H1 (cell line): Measurements from ENCODE around the gene DCUN1D3. TPM values are rescaled to one million over a fixed set of nuclear protein-coding genes. Genes with fewer than 3 reads are reported as not detected.

Experiments used
- CTCF ChIA-PET: fragments of 300-600 bp; sonication (Branson Sonifier 250); formaldehyde crosslinking; loops from one replicate; lab custom pipeline; 2021; ENCODE audit not compliant: partially characterized antibody; lab: Charles Lee
- POLR2A ChIA-PET: fragments of 300-600 bp; sonication (Branson Sonifier 250); formaldehyde crosslinking; loops from one replicate; lab custom pipeline; 2021; ENCODE audit warnings: inconsistent platforms; ENCODE audit not compliant: partially characterized antibody; lab: Charles Lee
- DNase-seq, 2 experiments: peaks; one replicate each; pipeline versions ENCODE4 v3.0.0 to v3.0.0-alpha.2; 2010 to 2022; ENCODE audit warnings: low spot score in 2 of 2, low read depth in 1 of 2, mixed read lengths in 1 of 2
- FAIRE-seq: peaks from 2 replicates; lab custom pipeline; 2011; peaks lifted over from hg19 to GRCh38; lab: Jason Lieb, UNC
- H2AFZ ChIP-seq: 2 replicates; pipeline ENCODE4 v1.8.1; 2012; ENCODE audit warnings: low read length, inconsistent platforms
- H2AK5ac ChIP-seq: 2 replicates; pipeline ENCODE4 v1.6.1; 2013; ENCODE audit warnings: low read depth, low read length
- H2BK120ac ChIP-seq: replicated peaks from 2 replicates; pipeline ENCODE3; 2013; ENCODE audit warnings: low read depth, low read length, inconsistent platforms
- H2BK12ac ChIP-seq: 2 replicates; pipeline ENCODE4 v1.6.1; 2013; ENCODE audit warnings: low read depth, low read length
- H2BK15ac ChIP-seq: 2 replicates; pipeline ENCODE4 v1.6.1; 2013; ENCODE audit warnings: low read length
- H2BK20ac ChIP-seq: 2 replicates; pipeline ENCODE4 v1.6.1; 2013; ENCODE audit warnings: low read length
- H2BK5ac ChIP-seq: 2 replicates; pipeline ENCODE4 v1.6.1; 2013; ENCODE audit warnings: low read depth, low read length
- H3K14ac ChIP-seq: 2 replicates; pipeline ENCODE4 v1.6.1; 2013; ENCODE audit warnings: inconsistent platforms; ENCODE audit not compliant: insufficient read length
- H3K18ac ChIP-seq: 2 replicates; pipeline ENCODE4 v1.6.1; 2013; ENCODE audit warnings: low read length; ENCODE audit errors: extremely low read depth
- H3K23ac ChIP-seq: 2 replicates; pipeline ENCODE4 v1.6.1; 2013; ENCODE audit warnings: inconsistent platforms; ENCODE audit not compliant: insufficient read length
- H3K23me2 ChIP-seq: 2 replicates; pipeline ENCODE4 v1.6.1; 2013; ENCODE audit warnings: low read depth, low read length
- H3K27ac ChIP-seq: 2 replicates; pipeline ENCODE4 v1.6.1; 2011; ENCODE audit warnings: low read depth, low read length, inconsistent platforms
- H3K27me3 ChIP-seq, 4 experiments: replicated peaks in 1 of 4; 1 replicate in 1 of 4; 2 replicates in 3 of 4; pipeline versions ENCODE4 v1.6.1 to v1.8.1; 2011 to 2013; ENCODE audit warnings: low read length in 3 of 4, mild to moderate bottlenecking in 3 of 4, inconsistent platforms in 2 of 4, mixed read lengths in 2 of 4, moderate library complexity in 1 of 4; ENCODE audit not compliant: control insufficient read depth in 3 of 4, insufficient read depth in 3 of 4; ENCODE audit errors: extremely low read depth in 1 of 4
- H3K36me3 ChIP-seq, 4 experiments: 2 replicates each; pipeline versions ENCODE4 v1.6.1 to v1.8.1; 2011 to 2013; ENCODE audit warnings: mild to moderate bottlenecking in 4 of 4, low read length in 3 of 4, moderate library complexity in 2 of 4, control low read depth in 1 of 4, inconsistent platforms in 1 of 4; ENCODE audit not compliant: insufficient read depth in 4 of 4, control insufficient read depth in 2 of 4
- H3K4ac ChIP-seq: replicated peaks from 2 replicates; pipeline ENCODE3; 2013; ENCODE audit warnings: low read length, low read depth, mixed read lengths, inconsistent platforms; ENCODE audit not compliant: insufficient read length
- H3K4me1 ChIP-seq, 4 experiments: replicated peaks in 1 of 4; 1 replicate in 1 of 4; 2 replicates in 3 of 4; pipeline versions ENCODE4 v1.6.1 to v1.8.1; 2011 to 2013; ENCODE audit warnings: low read length in 3 of 4, inconsistent platforms in 2 of 4, mixed read lengths in 1 of 4; ENCODE audit not compliant: insufficient read depth in 4 of 4, control insufficient read depth in 3 of 4
- H3K4me2 ChIP-seq, 2 experiments: 2 replicates each; pipeline versions ENCODE4 v1.6.1 to v1.8.1; 2011 to 2013; ENCODE audit warnings: low read depth in 2 of 2, low read length in 2 of 2, control low read depth in 1 of 2, inconsistent platforms in 1 of 2, mild to moderate bottlenecking in 1 of 2; ENCODE audit not compliant: insufficient read depth in 1 of 2
- H3K4me3 ChIP-seq, 4 experiments: fragments of 200-600, 300-600 bp in 1 of 4; sonication (generic), shearing (Covaris generic), sonication (Bioruptor Twin) in 1 of 4; 2 replicates each; pipeline versions ENCODE4 v1.5.1 to v1.8.1; 2011 to 2016; ENCODE audit warnings: low read length in 4 of 4, low read depth in 3 of 4, control low read depth in 2 of 4, inconsistent platforms in 2 of 4, mild to moderate bottlenecking in 2 of 4, mixed read lengths in 1 of 4, moderate library complexity in 1 of 4; ENCODE audit not compliant: insufficient read depth in 2 of 4; ENCODE audit errors: extremely low read depth in 1 of 4
- H3K56ac ChIP-seq: replicated peaks from 2 replicates; pipeline ENCODE3; 2013; ENCODE audit warnings: low read depth, mild to moderate bottlenecking, mixed read lengths, low read length, inconsistent platforms; ENCODE audit not compliant: insufficient read length
- H3K79me1 ChIP-seq: 2 replicates; pipeline ENCODE4 v1.6.1; 2013; ENCODE audit warnings: low read depth, low read length, control low read depth
- H3K79me2 ChIP-seq, 2 experiments: 2 replicates each; pipeline versions ENCODE4 v1.6.1 to v1.8.1; 2012 to 2013; ENCODE audit warnings: low read length in 2 of 2, mild to moderate bottlenecking in 2 of 2, inconsistent platforms in 1 of 2; ENCODE audit not compliant: insufficient read depth in 2 of 2, control insufficient read depth in 1 of 2
- H3K9ac ChIP-seq, 4 experiments: replicated peaks in 1 of 4; 1 replicate in 1 of 4; 2 replicates in 3 of 4; pipeline versions ENCODE4 v1.6.1 to v1.8.1; 2011 to 2013; ENCODE audit warnings: low read depth in 3 of 4, low read length in 3 of 4, control low read depth in 2 of 4, mild to moderate bottlenecking in 2 of 4, moderate library complexity in 2 of 4, inconsistent platforms in 1 of 4; ENCODE audit errors: extremely low read depth in 1 of 4
- H3K9me3 ChIP-seq, 2 experiments: 2 replicates each; pipeline versions ENCODE4 v1.6.1 to v1.8.1; 2012 to 2013; ENCODE audit warnings: mild to moderate bottlenecking in 2 of 2, moderate library complexity in 2 of 2, control low read depth in 1 of 2, inconsistent platforms in 1 of 2, low read depth in 1 of 2, low read length in 1 of 2, mixed read lengths in 1 of 2; ENCODE audit not compliant: insufficient read depth in 2 of 2
- H4K20me1 ChIP-seq, 2 experiments: replicated peaks in 1 of 2; 2 replicates each; pipeline versions ENCODE3 to v1.8.1; 2011 to 2013; ENCODE audit warnings: inconsistent platforms in 2 of 2, low read length in 2 of 2, mild to moderate bottlenecking in 1 of 2; ENCODE audit not compliant: insufficient read depth in 2 of 2, control insufficient read depth in 1 of 2
- H4K5ac ChIP-seq: 2 replicates; pipeline ENCODE4 v1.6.1; 2013; ENCODE audit warnings: low read length, low read depth, mixed read lengths, inconsistent platforms; ENCODE audit not compliant: insufficient read length
- H4K8ac ChIP-seq: 2 replicates; pipeline ENCODE4 v1.8.0; 2013; ENCODE audit warnings: mild to moderate bottlenecking, moderate library complexity, low read length, inconsistent platforms; ENCODE audit not compliant: insufficient read depth; ENCODE audit errors: extremely low read depth
- H4K91ac ChIP-seq: replicated peaks from 2 replicates; pipeline ENCODE3; 2013; ENCODE audit warnings: low read length, mixed read lengths, inconsistent platforms; ENCODE audit not compliant: insufficient read length
- EZH2 ChIP-seq: fragments of 200-600 bp; sonication (generic); IDR thresholded peaks from 2 replicates; pipeline ENCODE4 v1.7.1; 2012; ENCODE audit warnings: low read depth, mild to moderate bottlenecking, moderate library complexity, low read length, inconsistent platforms; ENCODE audit not compliant: severe bottlenecking
- HDAC6 ChIP-seq: IDR thresholded peaks from one replicate; pipeline ENCODE4 v1.7.1; 2012; ENCODE audit warnings: low read depth, mild to moderate bottlenecking, inconsistent platforms, low read length, moderate library complexity
- KDM1A ChIP-seq: fragments of 200-600, 300-600 bp; sonication (generic); IDR thresholded peaks from 2 replicates; pipeline ENCODE4 v1.7.1; 2016; ENCODE audit warnings: mild to moderate bottlenecking, low read length, borderline replicate concordance
- MAFK ChIP-seq: IDR thresholded peaks from 2 replicates; pipeline ENCODE4 v1.6.1; 2012; ENCODE audit warnings: low read depth, mild to moderate bottlenecking, improper control_type of control experiment, low read length
- SIN3A ChIP-seq, 2 experiments: IDR thresholded peaks in 1 of 2; conservative IDR thresholded peaks in 1 of 2; 2 replicates each; pipeline ENCODE4 v1.6.1; 2011 to 2012; ENCODE audit warnings: low read length in 2 of 2, improper control_type of control experiment in 1 of 2, low read depth in 1 of 2, mild to moderate bottlenecking in 1 of 2
- SIRT6 ChIP-seq: IDR thresholded peaks from one replicate; pipeline ENCODE4 v1.7.1; 2012; ENCODE audit warnings: low read length, inconsistent platforms
- SP1 ChIP-seq: IDR thresholded peaks from 2 replicates; pipeline ENCODE4 v1.6.1; 2011; ENCODE audit warnings: low read depth, low read length
- TCF12 ChIP-seq: IDR thresholded peaks from 2 replicates; pipeline ENCODE4 v1.6.1; 2011; ENCODE audit warnings: low read depth, mild to moderate bottlenecking, low read length
- WGBS, 2 experiments: shearing (Covaris generic) in 1 of 2; methylation state at CpG; one replicate each; pipeline versions ENCODE4 v1.1.6 to v1.1.7; 2013 to 2015; ENCODE audit warnings: low lambda C conversion rate in 2 of 2, mixed read lengths in 2 of 2, inconsistent platforms in 1 of 2, low coverage in 1 of 2, missing lambda C conversion rate in 1 of 2; ENCODE audit not compliant: insufficient replicate concordance in 2 of 2, insufficient coverage in 1 of 2, insufficient read length in 1 of 2; ENCODE audit errors: extremely low coverage in 1 of 2, missing lambda C conversion rate in 1 of 2; 5-methylcytosine and 5-hydroxymethylcytosine counted together
- polyA plus RNA-seq, 7 experiments: library from polyadenylated mRNA; depleted of rRNA in 3 of 7; stranded (reverse) in 5 of 7; unstranded in 2 of 7; fragments of >200 nt in 5 of 7; fragments of 200-250 nt in 2 of 7; gene quantifications; 1 replicate in 5 of 7; 2 replicates in 1 of 7; 4 replicates in 1 of 7; pipeline versions ENCODE4 v1.2.1 to v1.2.3, GENCODE V29; 2011 to 2013; ENCODE audit warnings: missing spikeins in 2 of 7, mixed read lengths in 2 of 7
- total RNA-seq: library from RNA; stranded (reverse); fragmentation: NEBNext Ultra II Directional; extraction: Animal tissue kit (Norgen Biotek cat#: 25700); gene quantifications from 2 replicates; pipeline ENCODE4 v1.2.1, GENCODE V29; 2021
- TF ChIP-seq, protein P1 (sequence below): IDR thresholded peaks from 2 replicates; pipeline ENCODE4 v1.6.1; 2011; ENCODE audit warnings: low read length, improper control_type of control experiment

The DCUN1D3 gene
- total and polyA plus RNA-seq, 2 of the 8 experiments (the other 6 are each of a cell fraction or from before 2014, with no cell fraction given) = 3.5 to 18.2 TPM

DNA sequence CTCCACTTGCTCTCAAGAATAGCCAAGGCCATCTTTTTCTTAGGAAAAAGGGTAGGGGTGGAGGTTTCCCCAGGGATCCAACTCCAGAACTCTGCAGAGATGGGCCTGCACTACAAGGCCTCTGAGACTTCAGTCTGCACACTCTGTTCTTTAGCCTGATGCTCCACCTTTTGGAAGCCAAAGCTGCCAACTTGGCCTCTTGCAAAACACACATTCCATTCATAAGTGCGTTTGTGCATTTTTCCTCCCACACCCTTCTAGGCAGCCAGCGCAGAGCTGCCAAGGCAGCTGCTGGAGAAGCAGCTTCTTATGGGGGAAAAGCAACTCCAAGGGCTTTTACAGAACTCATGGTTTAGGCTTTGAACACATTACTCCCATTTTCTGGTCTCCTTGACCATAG is 48.6 kb downstream of the DCUN1D3 start:
- Histone ChIP-seq H2BK15ac (no peak overlapping the region), H2AFZ (no peak overlapping the region), H3K4me3 (no peak overlapping the region), H3K4me2 (no peak overlapping the region), H3K18ac (no peak overlapping the region), H3K79me1 (0 out of 2 replicates have a peak, but pooled peaks cover 2% of the 10 kb centered on the region), H4K20me1 (peaks cover 2% of the 10 kb centered on the region in 2 experiments), H2BK20ac (no peak overlapping the region), H2BK12ac (no peak overlapping the region), H4K8ac (no peak overlapping the region), H3K23me2 (no peaks in the 10 kb centered on the region), H2AK5ac (no peak overlapping the region), H3K4ac (no peak overlapping the region), H4K5ac (no peak overlapping the region), H3K4me1 (peaks cover 0 to 2% (median 0%) of the 10 kb centered on the region in 4 experiments; a peak in 2 of 7 replicates), H2BK5ac (no peak overlapping the region), H3K79me2 (0 out of 4 replicates have a peak, but pooled peaks cover 0 to 2% of the 10 kb centered on the region in 2 experiments), H3K14ac (no peak overlapping the region), H3K9me3 (no peaks in the 10 kb centered on the region), H3K27me3 (no peaks in the 10 kb centered on the region), H2BK120ac (no peak overlapping the region), H3K9ac (no peak overlapping the region), H3K23ac (no peak overlapping the region), H3K56ac (no peak overlapping the region), H4K91ac (no peak overlapping the region), H3K36me3 (peaks cover 0 to 2% (median under 1%) of the 10 kb centered on the region in 4 experiments; a peak in 3 of 8 replicates), H3K27ac (no peak overlapping the region)
- WGBS, 2 experiments = 100% methylated on average over 2 of the region's 2 CpGs; no CpG with 5 or more reads in 1 of the 2 experiments
- DNase-seq (no peak), FAIRE-seq (no peak)
- ChIA-PET POLR2A (interaction anchor here (0.7 to 1.2 kb wide), 2 partner anchors 23 to 227 kb away, joined by 3 read pairs; no protein-coding TSS in a partner anchor), CTCF (interaction anchor here (0.6 to 9.6 kb wide), 7 partner anchors 16 to 860 kb away, joined by 4 to 125 read pairs (median 7); no protein-coding TSS in a partner anchor)
- TF ChIP-seq KDM1A (no peak), SIRT6 (no peak), EZH2 (no peak), TCF12 (no peak), HDAC6 (no peak), MAFK (no peak), SIN3A (conservative IDR thresholded peaks at IDR 0.05 in 1 of 2, IDR thresholded peaks at IDR 0.05 in 1 of 2; ENCODE audit: low read depth in 1 of 2, low read length in 2 of 2) (no peak), SP1 (no peak)
- TF ChIP-seq, protein P1, sequence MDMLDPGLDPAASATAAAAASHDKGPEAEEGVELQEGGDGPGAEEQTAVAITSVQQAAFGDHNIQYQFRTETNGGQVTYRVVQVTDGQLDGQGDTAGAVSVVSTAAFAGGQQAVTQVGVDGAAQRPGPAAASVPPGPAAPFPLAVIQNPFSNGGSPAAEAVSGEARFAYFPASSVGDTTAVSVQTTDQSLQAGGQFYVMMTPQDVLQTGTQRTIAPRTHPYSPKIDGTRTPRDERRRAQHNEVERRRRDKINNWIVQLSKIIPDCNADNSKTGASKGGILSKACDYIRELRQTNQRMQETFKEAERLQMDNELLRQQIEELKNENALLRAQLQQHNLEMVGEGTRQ = no peak
